Endothelial cell of umbilical vein (primary cell): Measurements from ENCODE around the gene TENM4. TPM values are rescaled to one million over a fixed set of nuclear protein-coding genes. Genes with fewer than 3 reads are reported as not detected.

Source experiments
- BruUV-seq: library from RNA; stranded (reverse); fragments of 400-500 nt; replicated peaks from 2 replicates; lab custom pipeline; 2021; lab: Mats Ljungman, UMichigan
- CTCF ChIA-PET: fragments of 300-600, 350-600 bp; sonication (Branson Sonifier 250); formaldehyde crosslinking; loops from one replicate; lab custom pipeline; 2021; ENCODE audit warnings: antibody characterized with exemption, inconsistent platforms; lab: Charles Lee
- POLR2A ChIA-PET: fragments of 300-600, 350-600 bp; sonication (Branson Sonifier 250); formaldehyde crosslinking; loops from one replicate; lab custom pipeline; 2021; ENCODE audit warnings: antibody characterized with exemption, inconsistent platforms; lab: Charles Lee
- DNase-seq: peaks from one replicate; pipeline ENCODE4 v3.0.0-alpha.2; 2011; ENCODE audit warnings: low read depth, low spot score
- FAIRE-seq: peaks from 2 replicates; lab custom pipeline; 2011; peaks lifted over from hg19 to GRCh38; lab: Jason Lieb, UNC
- H2AFZ ChIP-seq: 2 replicates; pipeline ENCODE4 v1.6.0; 2012; ENCODE audit warnings: low read depth, low read length, control low read depth, inconsistent platforms
- H3K27ac ChIP-seq: 2 replicates; pipeline ENCODE4 v1.5.1; 2011; ENCODE audit warnings: low read depth, mild to moderate bottlenecking, control low read depth, low read length, moderate library complexity; ENCODE audit not compliant: insufficient read depth
- H3K27me3 ChIP-seq, 2 experiments: 2 replicates each; pipeline versions ENCODE4 v1.6.0 to v1.6.1; 2011; ENCODE audit warnings: low read length in 2 of 2, mixed read lengths in 1 of 2; ENCODE audit not compliant: control insufficient read depth in 2 of 2, insufficient read depth in 2 of 2
- H3K36me3 ChIP-seq, 2 experiments: 2 replicates in 1 of 2; 3 replicates in 1 of 2; pipeline ENCODE4 v1.5.1; 2011; ENCODE audit warnings: low read length in 2 of 2, mild to moderate bottlenecking in 1 of 2, moderate library complexity in 1 of 2; ENCODE audit not compliant: control insufficient read depth in 2 of 2, insufficient read depth in 2 of 2; ENCODE audit errors: extremely low read depth in 1 of 2
- H3K4me1 ChIP-seq: 3 replicates; pipeline ENCODE4 v1.5.1; 2011; ENCODE audit warnings: mild to moderate bottlenecking, low read length; ENCODE audit not compliant: control insufficient read depth, insufficient read depth; ENCODE audit errors: extremely low read depth
- H3K4me2 ChIP-seq: 2 replicates; pipeline ENCODE4 v1.6.1; 2011; ENCODE audit warnings: low read length, control low read depth, mixed read lengths; ENCODE audit not compliant: insufficient read depth
- H3K4me3 ChIP-seq, 3 experiments: fragments of 200-600 bp in 1 of 3; sonication (generic), shearing (Covaris generic) in 1 of 3; replicated peaks in 1 of 3; 2 replicates each; pipeline ENCODE4 v1.5.1; 2011 to 2016; ENCODE audit warnings: control low read depth in 3 of 3, low read length in 3 of 3, mild to moderate bottlenecking in 2 of 3, inconsistent platforms in 1 of 3, low read depth in 1 of 3, moderate library complexity in 1 of 3; ENCODE audit not compliant: insufficient read depth in 1 of 3
- H3K79me2 ChIP-seq: 2 replicates; pipeline ENCODE4 v1.6.0; 2012; ENCODE audit warnings: low read length, inconsistent platforms; ENCODE audit not compliant: control insufficient read depth, insufficient read depth
- H3K9ac ChIP-seq: replicated peaks from 2 replicates; pipeline ENCODE3; 2011; ENCODE audit warnings: low read length, control low read depth; ENCODE audit not compliant: insufficient read depth; ENCODE audit errors: extremely low read depth
- H3K9me1 ChIP-seq: replicated peaks from 3 replicates; pipeline ENCODE4 v1.6.0; 2011; ENCODE audit warnings: mild to moderate bottlenecking, low read length; ENCODE audit not compliant: control insufficient read depth, insufficient read depth; ENCODE audit errors: extremely low read depth
- H3K9me3 ChIP-seq: replicated peaks from 2 replicates; pipeline ENCODE4 v1.5.1; 2012; ENCODE audit warnings: low read length, inconsistent platforms; ENCODE audit not compliant: control insufficient read depth, insufficient read depth
- H4K20me1 ChIP-seq: replicated peaks from 2 replicates; pipeline ENCODE3; 2011; ENCODE audit warnings: mild to moderate bottlenecking, low read length; ENCODE audit not compliant: control insufficient read depth, insufficient read depth; ENCODE audit errors: extremely low read depth
- EZH2 ChIP-seq: IDR thresholded peaks from 2 replicates; pipeline ENCODE4 v1.6.1; 2012; ENCODE audit warnings: borderline replicate concordance, low read depth, mild to moderate bottlenecking, moderate library complexity, low read length, inconsistent platforms; ENCODE audit not compliant: severe bottlenecking
- FOS ChIP-seq: IDR thresholded peaks from 2 replicates; pipeline ENCODE4 v1.6.1; 2011; ENCODE audit warnings: mild to moderate bottlenecking, low read length, moderate library complexity, borderline replicate concordance; ENCODE audit not compliant: insufficient read depth
- GATA2 ChIP-seq: IDR thresholded peaks from 2 replicates; pipeline ENCODE4 v1.7.0; 2011; ENCODE audit warnings: low read depth, mild to moderate bottlenecking, moderate library complexity, mixed read lengths, low read length; ENCODE audit not compliant: insufficient read length, insufficient read depth
- JUN ChIP-seq: IDR thresholded peaks from 2 replicates; pipeline ENCODE4 v1.6.1; 2011; ENCODE audit warnings: borderline replicate concordance, low read depth; ENCODE audit not compliant: insufficient read length, insufficient read depth
- MYC ChIP-seq: IDR thresholded peaks from one replicate; pipeline ENCODE4 v1.6.1; 2011; ENCODE audit warnings: mild to moderate bottlenecking, low read depth, low read length
- POLR2A ChIP-seq: IDR thresholded peaks from 2 replicates; pipeline ENCODE4 v1.6.1; 2012; ENCODE audit warnings: low read depth, mild to moderate bottlenecking, control low read depth, low read length
- POLR2AphosphoS5 ChIP-seq: IDR thresholded peaks from 2 replicates; pipeline ENCODE4 v1.6.1; 2012; ENCODE audit warnings: low read depth, mild to moderate bottlenecking, control low read depth, low read length, moderate library complexity; ENCODE audit not compliant: insufficient read depth
- dilution Hi-C: fragments of 300-500 bp; cut with MboI; formaldehyde crosslinking; loops from one replicate; pipeline ENCODE4 v1.15.0; 2019; ENCODE audit warnings: low sequenced_read_pairs; ENCODE audit not compliant: extremely low pct_ligation_motif_present
- intact Hi-C: fragments of 100-400 bp; cut with micrococcal nuclease; formaldehyde crosslinking; loops from one replicate; pipeline ENCODE4 v1.10.0; 2022
- polyA plus RNA-seq, 4 experiments: library from polyadenylated mRNA; depleted of rRNA in 3 of 4; stranded (reverse) in 3 of 4; unstranded in 1 of 4; fragments of >200 nt; gene quantifications; 2 replicates each; pipeline versions ENCODE4 v1.2.1 to v1.2.3, GENCODE V29; 2011 to 2012; ENCODE audit warnings: missing spikeins in 1 of 4
- total RNA-seq: library from RNA; stranded (reverse); gene quantifications from 2 replicates; pipeline ENCODE4 v1.2.3, GENCODE V29; 2021
- TF ChIP-seq, protein P1 (sequence below), 2 donors: IDR thresholded peaks; 1 replicate in 1 of 2; 2 replicates in 1 of 2; pipeline ENCODE4 v1.5.1; 2011; ENCODE audit warnings: low read length in 2 of 2, mild to moderate bottlenecking in 2 of 2, moderate library complexity in 2 of 2, control low read depth in 1 of 2, inconsistent platforms in 1 of 2, low read depth in 1 of 2; ENCODE audit not compliant: insufficient read depth in 1 of 2; ENCODE audit errors: extremely low read depth in 1 of 2
- TF ChIP-seq, protein P2 (sequence below): IDR thresholded peaks from 2 replicates; pipeline ENCODE4 v1.6.1; 2011; ENCODE audit not compliant: insufficient read depth, insufficient read length

TENM4 gene
- total and polyA plus RNA-seq, 2 donors (not counting 3 experiments of a cell fraction or from before 2014, with no cell fraction given) = 0.06 to 0.27 TPM

DNA sequence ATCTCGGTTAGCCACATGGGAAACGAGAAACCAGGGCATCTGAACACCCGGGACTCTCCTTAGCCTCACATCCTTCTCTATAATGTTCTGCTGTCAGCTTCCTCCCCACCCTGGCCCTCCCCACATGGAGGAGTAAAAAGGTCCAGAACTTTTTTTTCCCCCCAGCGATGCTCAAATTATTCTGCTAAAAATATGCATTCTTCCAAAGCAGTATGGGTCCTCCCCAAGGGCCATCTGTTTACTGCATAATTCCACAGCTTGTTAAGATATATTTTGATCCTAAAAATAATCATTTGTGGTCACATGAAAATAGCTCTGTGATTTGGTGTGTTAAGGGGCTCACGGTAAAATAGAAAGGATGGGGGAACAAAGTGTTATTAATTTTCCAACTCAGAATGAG lies 584.6 kb downstream of the TENM4 start:
- H3K4me2 ChIP-seq = no peak overlapping the region
- H4K20me1 ChIP-seq = no peaks in the 10 kb centered on the region
- ChIA-PET POLR2A (no interaction called here), CTCF (interaction anchor here (0.9 to 1.4 kb wide), 2 partner anchors 24 to 140 kb away, joined by 3 to 4 read pairs; no protein-coding TSS in a partner anchor)
- H3K4me3 ChIP-seq = no peak overlapping the region
- no peak overlapping the region for H2AFZ ChIP-seq
- dilution Hi-C loops = no loop called here
- no peaks in the 10 kb centered on the region for H3K36me3 ChIP-seq
- BruUV-seq = no TSS peak
- H3K9me3 ChIP-seq = no peaks in the 10 kb centered on the region
- intact Hi-C loops = no loop called here
- no peaks in the 10 kb centered on the region for H3K79me2 ChIP-seq
- H3K27me3 ChIP-seq = no peaks in the 10 kb centered on the region
- FAIRE-seq (no peak), DNase-seq (no peak)
- no peak overlapping the region for H3K27ac ChIP-seq
- TF ChIP-seq JUN (no peak), FOS (no peak), POLR2AphosphoS5 (no peak), POLR2A (no peak), GATA2 (no peak), EZH2 (no peak), MYC (no peak)
- TF ChIP-seq, protein P1, sequence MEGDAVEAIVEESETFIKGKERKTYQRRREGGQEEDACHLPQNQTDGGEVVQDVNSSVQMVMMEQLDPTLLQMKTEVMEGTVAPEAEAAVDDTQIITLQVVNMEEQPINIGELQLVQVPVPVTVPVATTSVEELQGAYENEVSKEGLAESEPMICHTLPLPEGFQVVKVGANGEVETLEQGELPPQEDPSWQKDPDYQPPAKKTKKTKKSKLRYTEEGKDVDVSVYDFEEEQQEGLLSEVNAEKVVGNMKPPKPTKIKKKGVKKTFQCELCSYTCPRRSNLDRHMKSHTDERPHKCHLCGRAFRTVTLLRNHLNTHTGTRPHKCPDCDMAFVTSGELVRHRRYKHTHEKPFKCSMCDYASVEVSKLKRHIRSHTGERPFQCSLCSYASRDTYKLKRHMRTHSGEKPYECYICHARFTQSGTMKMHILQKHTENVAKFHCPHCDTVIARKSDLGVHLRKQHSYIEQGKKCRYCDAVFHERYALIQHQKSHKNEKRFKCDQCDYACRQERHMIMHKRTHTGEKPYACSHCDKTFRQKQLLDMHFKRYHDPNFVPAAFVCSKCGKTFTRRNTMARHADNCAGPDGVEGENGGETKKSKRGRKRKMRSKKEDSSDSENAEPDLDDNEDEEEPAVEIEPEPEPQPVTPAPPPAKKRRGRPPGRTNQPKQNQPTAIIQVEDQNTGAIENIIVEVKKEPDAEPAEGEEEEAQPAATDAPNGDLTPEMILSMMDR (IDR thresholded peaks at IDR 0.05; ENCODE audit: extremely low read depth in 1 of 2, insufficient read depth in 1 of 2, low read depth in 1 of 2, low read length in 2 of 2) = no peak
- TF ChIP-seq, protein P2, sequence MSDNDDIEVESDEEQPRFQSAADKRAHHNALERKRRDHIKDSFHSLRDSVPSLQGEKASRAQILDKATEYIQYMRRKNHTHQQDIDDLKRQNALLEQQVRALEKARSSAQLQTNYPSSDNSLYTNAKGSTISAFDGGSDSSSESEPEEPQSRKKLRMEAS = no peak
- H3K9me1 ChIP-seq = no peaks in the 10 kb centered on the region
- H3K9ac ChIP-seq = no peak overlapping the region
- no peaks in the 10 kb centered on the region for H3K4me1 ChIP-seq
